Ovary (tissue), 3 donors: ENCODE measurements around the gene CD2.

ENCODE experiments used
- CTCF ChIP-seq, 3 donors: fragments of 450-650 bp in 2 of 3; fragments of 200-600 bp in 1 of 3; IDR thresholded peaks; one replicate each; pipeline versions ENCODE4 v1.5.1 to v1.8.0; 2016 to 2022; ENCODE audit warnings: antibody characterized with exemption in 3 of 3, mild to moderate bottlenecking in 1 of 3
- EP300 ChIP-seq: sonication (generic); formaldehyde crosslinking; IDR thresholded peaks from one replicate; pipeline ENCODE4 v1.6.1; 2017; ENCODE audit warnings: antibody characterized with exemption
- POLR2A ChIP-seq: fragments of 450-650 bp; IDR thresholded peaks from one replicate; pipeline ENCODE4 v1.6.1; 2017; ENCODE audit warnings: antibody characterized with exemption, mild to moderate bottlenecking, moderate library complexity
- donor health status: DM: no; HTN: no; CAD: no.

- TF ChIP-seq CTCF (IDR thresholded peaks at IDR 0.05) (no peak), POLR2A (no peak), EP300 (no peak)
Observed at GRCh38 chr1:116786049-116786448, 31.8 kb downstream of the CD2 start.
